A172 (cell line): Measurements from ENCODE around the gene KSR1. TPM values are rescaled to one million over a fixed set of nuclear protein-coding genes. Genes with fewer than 3 reads are reported as not detected.

Source experiments
- DNase-seq: peaks from one replicate; pipeline ENCODE4 v3.0.0-alpha.2; 2015; ENCODE audit warnings: low spot score
- total RNA-seq: library from RNA; depleted of rRNA; stranded (reverse); fragments of >200 nt; shearing (Covaris generic); gene quantifications from 2 replicates; pipeline ENCODE4 v1.2.3, GENCODE V29; 2014

Gene KSR1
- total RNA-seq, 1 experiment from 2014 or later = 2.9 TPM

- DNase-seq = no peak
These were observed 113.8 kb downstream of the KSR1 start for GRCh38 chr17:27569884-27570577.

GRCh38 chr17:27570578-27570914 lies 114.3 kb downstream of the KSR1 start:
- DNase-seq = no peak

- no peak for DNase-seq
These were observed 115.5 kb downstream of the KSR1 start for GRCh38 chr17:27571563-27572352.

- DNase-seq = no peak
These were observed 116.4 kb downstream of the KSR1 start for GRCh38 chr17:27572665-27573064.

- no peak for DNase-seq
These were observed 117.3 kb downstream of the KSR1 start for GRCh38 chr17:27573548-27573947.

- DNase-seq = no peak
These were observed 117.8 kb downstream of the KSR1 start for GRCh38 chr17:27573971-27574525.

GRCh38 chr17:27575096-27575911 lies 119.1 kb downstream of the KSR1 start:
- DNase-seq = no peak

- DNase-seq = no peak
These were observed 119.6 kb downstream of the KSR1 start for GRCh38 chr17:27575912-27576252.

GRCh38 chr17:27576477-27577083 lies 120.3 kb downstream of the KSR1 start:
- DNase-seq = no peak

- peak; percentile 66 for DNase-seq
These were observed 121.0 kb downstream of the KSR1 start for GRCh38 chr17:27577121-27577761.

- DNase-seq = no peak
These were observed 121.9 kb downstream of the KSR1 start for GRCh38 chr17:27577884-27578717.

GRCh38 chr17:27578718-27579085 lies 122.5 kb downstream of the KSR1 start:
- DNase-seq = peak; percentile 53

- DNase-seq = no peak
These were observed 123.1 kb downstream of the KSR1 start for GRCh38 chr17:27579304-27579703.

GRCh38 chr17:27579897-27580321 lies 123.7 kb downstream of the KSR1 start:
- DNase-seq = no peak

- DNase-seq = no peak
These were observed 124.8 kb downstream of the KSR1 start for GRCh38 chr17:27581016-27581415.

GRCh38 chr17:27582696-27583095 lies 126.4 kb downstream of the KSR1 start:
- DNase-seq = no peak

GRCh38 chr17:27585153-27585681 lies 129.0 kb downstream of the KSR1 start:
- DNase-seq = no peak

- no peak for DNase-seq
These were observed 129.5 kb downstream of the KSR1 start for GRCh38 chr17:27585792-27586191.

- peak; percentile 41 for DNase-seq
These were observed 130.0 kb downstream of the KSR1 start for GRCh38 chr17:27586203-27586721.

GRCh38 chr17:27588354-27588753 lies 132.1 kb downstream of the KSR1 start:
- no peak for DNase-seq
